PC-9 (cell line): Measurements from ENCODE around the gene HID1.

Experiments
- EZH2 ChIP-seq: fragments of 200-600 bp; sonication (generic); IDR thresholded peaks from 2 replicates; pipeline ENCODE4 v1.8.0; 2017; ENCODE audit warnings: antibody characterized with exemption, low read depth
- TF ChIP-seq, protein P1 (sequence below): fragments of 200-600 bp; sonication (generic); conservative IDR thresholded peaks from 2 replicates; pipeline ENCODE4 v1.6.1; 2017; ENCODE audit warnings: mixed run types, antibody characterized with exemption, mild to moderate bottlenecking, moderate library complexity

- TF ChIP-seq, protein P1, sequence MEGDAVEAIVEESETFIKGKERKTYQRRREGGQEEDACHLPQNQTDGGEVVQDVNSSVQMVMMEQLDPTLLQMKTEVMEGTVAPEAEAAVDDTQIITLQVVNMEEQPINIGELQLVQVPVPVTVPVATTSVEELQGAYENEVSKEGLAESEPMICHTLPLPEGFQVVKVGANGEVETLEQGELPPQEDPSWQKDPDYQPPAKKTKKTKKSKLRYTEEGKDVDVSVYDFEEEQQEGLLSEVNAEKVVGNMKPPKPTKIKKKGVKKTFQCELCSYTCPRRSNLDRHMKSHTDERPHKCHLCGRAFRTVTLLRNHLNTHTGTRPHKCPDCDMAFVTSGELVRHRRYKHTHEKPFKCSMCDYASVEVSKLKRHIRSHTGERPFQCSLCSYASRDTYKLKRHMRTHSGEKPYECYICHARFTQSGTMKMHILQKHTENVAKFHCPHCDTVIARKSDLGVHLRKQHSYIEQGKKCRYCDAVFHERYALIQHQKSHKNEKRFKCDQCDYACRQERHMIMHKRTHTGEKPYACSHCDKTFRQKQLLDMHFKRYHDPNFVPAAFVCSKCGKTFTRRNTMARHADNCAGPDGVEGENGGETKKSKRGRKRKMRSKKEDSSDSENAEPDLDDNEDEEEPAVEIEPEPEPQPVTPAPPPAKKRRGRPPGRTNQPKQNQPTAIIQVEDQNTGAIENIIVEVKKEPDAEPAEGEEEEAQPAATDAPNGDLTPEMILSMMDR: no peak
- TF ChIP-seq EZH2: no peak
These were observed 20.7 kb downstream of the HID1 start for GRCh38 chr17:74951680-74952421.
